ENCODE data around the gene GSG1L2. TPM values are rescaled to one million over a fixed set of nuclear protein-coding genes. Genes with fewer than 3 reads are reported as not detected.

GSG1L2 gene
- total RNA-seq, 1 experiment from 2014 or later: not detected

- H3K4me3 ChIP-seq (replicated peaks in 1 of 2; ENCODE audit: low read depth in 1 of 2, low read length in 2 of 2): no peak overlapping the region
- no peak for TF ChIP-seq EZH2 (IDR thresholded peaks at IDR 0.05)
- no peak for TF ChIP-seq EGR1 (IDR thresholded peaks at IDR 0.05; ENCODE audit: low read depth)
- TF ChIP-seq JUND (IDR thresholded peaks at IDR 0.05): no peak
- no peak for TF ChIP-seq SRF (IDR thresholded peaks at IDR 0.05; ENCODE audit: low read depth)
- no peak for TF ChIP-seq ELF1 (IDR thresholded peaks at IDR 0.05; ENCODE audit: borderline replicate concordance, low read depth)
- no peak for TF ChIP-seq ATF3 (IDR thresholded peaks at IDR 0.05)
- no peak for TF ChIP-seq MAX (IDR thresholded peaks at IDR 0.05)
- no peak for TF ChIP-seq POLR2AphosphoS5 (IDR thresholded peaks at IDR 0.05; ENCODE audit: low read depth, low read length)
- TF ChIP-seq CTCF (IDR thresholded peaks at IDR 0.05 in 2 of 3, conservative IDR thresholded peaks at IDR 0.05 in 1 of 3; ENCODE audit: borderline replicate concordance in 1 of 3, insufficient read depth in 1 of 3, low read depth in 2 of 3, low read length in 2 of 3): no peak
- no peak for TF ChIP-seq FOSL1 (IDR thresholded peaks at IDR 0.05; ENCODE audit: low read depth)
- TF ChIP-seq REST (IDR thresholded peaks at IDR 0.05; ENCODE audit: low read depth): no peak
- TF ChIP-seq SIN3A (IDR thresholded peaks at IDR 0.05; ENCODE audit: low read depth): no peak
- no peak for TF ChIP-seq ZNF274 (IDR thresholded peaks at IDR 0.05; ENCODE audit: low read depth, low read length)
- no peak for TF ChIP-seq POLR2A (IDR thresholded peaks at IDR 0.05; ENCODE audit: borderline replicate concordance, extremely low read depth, insufficient read depth, insufficient read length)
- no peak for TF ChIP-seq CEBPB (IDR thresholded peaks at IDR 0.05; ENCODE audit: low read depth)
- no peak for TF ChIP-seq YY1 (IDR thresholded peaks at IDR 0.05; ENCODE audit: extremely low read depth, insufficient replicate concordance, low read depth, low read length)
- ChIA-PET RAD21 (ENCODE audit: low non-redundant PET in 1 of 2, low total read pairs in 2 of 2, uncharacterized antibody in 2 of 2, unreplicated experiment in 2 of 2) (no interaction called here), CTCF (no interaction called here), POLR2A (no interaction called here)
- no peaks in the 10 kb centered on the region for H3K9me2 ChIP-seq (ENCODE audit: insufficient read depth)
- H3K4me1 ChIP-seq (ENCODE audit: control insufficient read depth in 1 of 2, insufficient read depth in 2 of 2, low read length in 2 of 2): peaks cover 0 to 8% of the 10 kb centered on the region in 2 experiments; a peak in 1 of 4 replicates
- H3K27me3 ChIP-seq (ENCODE audit: insufficient read depth, low read length): peaks cover 12% of the 10 kb centered on the region
- ATAC-seq (no peak), DNase-seq (ENCODE audit: low read depth, low spot score) (no peak)
- H4K20me1 ChIP-seq (ENCODE audit: insufficient read depth): no peaks in the 10 kb centered on the region
- intact Hi-C loops (cut with micrococcal nuclease): no loop called here
- H3K9ac ChIP-seq (ENCODE audit: low read length): no peak overlapping the region
- no peak overlapping the region for H3K27ac ChIP-seq (ENCODE audit: low read depth, low read length)
- no peaks in the 10 kb centered on the region for H3K79me2 ChIP-seq (ENCODE audit: insufficient read depth, low read length)
- H3K4me2 ChIP-seq (ENCODE audit: low read length): no peak overlapping the region
- H2AFZ ChIP-seq (ENCODE audit: low read depth, low read length, poor library complexity, severe bottlenecking): no peak overlapping the region
- no peaks in the 10 kb centered on the region for H3K9me3 ChIP-seq (ENCODE audit: control insufficient read depth in 1 of 2, insufficient read depth in 1 of 2, low read depth in 1 of 2, low read length in 2 of 2)
- no TSS peak for BruUV-seq (replicated peaks)
- H3K36me3 ChIP-seq (ENCODE audit: control insufficient read depth in 1 of 2, insufficient read depth in 2 of 2, low read length in 2 of 2): no peaks in the 10 kb centered on the region
Observed at GRCh38 chr17:9842057-9842758, 20.3 kb upstream of the GSG1L2 start.
